GM23338 (cell line): ENCODE data around the gene GRIA4. TPM values are rescaled to one million over a fixed set of nuclear protein-coding genes. Genes with fewer than 3 reads are reported as not detected.

ENCODE experiments used
- ATAC-seq: fragments of 200-7000 bp; cut with Tn5 transposase; 3 replicates; pipeline ENCODE4 v1.9.1; 2020
- DNase-seq: peaks from one replicate; pipeline ENCODE4 v3.0.0-alpha.2; 2015; ENCODE audit warnings: low spot score
- H2AFZ ChIP-seq: fragments of 200-600 bp; sonication (generic); 2 replicates; pipeline ENCODE4 v1.8.0; 2016; ENCODE audit warnings: antibody characterized with exemption, mild to moderate bottlenecking, moderate library complexity
- H3F3A ChIP-seq: fragments of 200-600 bp; sonication (generic); replicated peaks from 2 replicates; pipeline ENCODE4 v1.8.0; 2017; ENCODE audit warnings: antibody characterized with exemption, mixed run types, low read depth
- H3K27ac ChIP-seq: fragments of 200-600 bp; sonication (generic); 2 replicates; pipeline ENCODE4 v1.6.1; 2016; ENCODE audit warnings: low read depth
- H3K27me3 ChIP-seq: fragments of 200-600 bp; sonication (generic); 2 replicates; pipeline ENCODE4 v1.8.0; 2016; ENCODE audit warnings: mild to moderate bottlenecking, mixed run types, moderate library complexity; ENCODE audit not compliant: insufficient read depth
- H3K36me3 ChIP-seq: fragments of 200-600 bp; sonication (generic); 2 replicates; pipeline ENCODE4 v1.8.0; 2016; ENCODE audit warnings: mild to moderate bottlenecking; ENCODE audit not compliant: insufficient read depth
- H3K4me1 ChIP-seq: fragments of 200-600 bp; sonication (generic); 2 replicates; pipeline ENCODE4 v1.8.0; 2016; ENCODE audit warnings: mild to moderate bottlenecking, moderate library complexity; ENCODE audit not compliant: insufficient read depth
- H3K4me2 ChIP-seq: fragments of 200-600 bp; sonication (generic); 2 replicates; pipeline ENCODE4 v1.7.1; 2017; ENCODE audit warnings: mixed run types
- H3K4me3 ChIP-seq: fragments of 200-600 bp; sonication (generic); 2 replicates; pipeline ENCODE4 v1.6.1; 2016; ENCODE audit warnings: mixed run types
- H3K79me2 ChIP-seq: fragments of 200-600 bp; sonication (generic); replicated peaks from 2 replicates; pipeline ENCODE4 v1.8.0; 2017; ENCODE audit warnings: mild to moderate bottlenecking; ENCODE audit not compliant: insufficient read depth
- H3K9me2 ChIP-seq: fragments of 200-600 bp; sonication (generic); 2 replicates; pipeline ENCODE4 v1.8.0; 2017; ENCODE audit not compliant: insufficient read depth
- H4K20me1 ChIP-seq: fragments of 200-600 bp; sonication (generic); replicated peaks from 2 replicates; pipeline ENCODE4 v1.8.0; 2017; ENCODE audit warnings: mild to moderate bottlenecking; ENCODE audit not compliant: insufficient read depth
- H3K27ac Mint-ChIP-seq: 2 replicates; pipeline ENCODE4 v1.8.0; 2020; ENCODE audit warnings: inconsistent platforms, mild to moderate bottlenecking, moderate library complexity, mixed read lengths
- H3K27me3 Mint-ChIP-seq: 3 replicates; pipeline ENCODE4 v1.8.0; 2022; ENCODE audit warnings: low read depth, mild to moderate bottlenecking, moderate library complexity, mixed read lengths, inconsistent platforms; ENCODE audit not compliant: insufficient read depth, poor library complexity
- H3K36me3 Mint-ChIP-seq: 3 replicates; pipeline ENCODE4 v1.8.0; 2021; ENCODE audit warnings: low read depth, mild to moderate bottlenecking, inconsistent platforms, moderate library complexity, mixed read lengths
- H3K4me1 Mint-ChIP-seq: 3 replicates; pipeline ENCODE4 v1.8.0; 2020; ENCODE audit warnings: mild to moderate bottlenecking, inconsistent platforms, mixed read lengths
- H3K4me3 Mint-ChIP-seq: 3 replicates; pipeline ENCODE4 v1.8.0; 2021; ENCODE audit warnings: moderate library complexity, mild to moderate bottlenecking, inconsistent platforms, mixed read lengths
- H3K9me3 Mint-ChIP-seq: 3 replicates; pipeline ENCODE4 v1.8.0; 2020; ENCODE audit warnings: moderate library complexity, mild to moderate bottlenecking, inconsistent platforms, mixed read lengths
- CREB1 ChIP-seq: fragments of 250-450 bp; sonication (Bioruptor Pico); IDR thresholded peaks from 2 replicates; pipeline ENCODE4 v1.5.0; 2020; ENCODE audit warnings: low read depth, mild to moderate bottlenecking, moderate library complexity
- CTCF ChIP-seq, 2 experiments: fragments of 200-600 bp in 1 of 2; sonication (generic) in 1 of 2; conservative IDR thresholded peaks; 2 replicates each; pipeline versions ENCODE4 v1.5.1 to v1.6.1; 2016 to 2017; ENCODE audit warnings: antibody characterized with exemption in 2 of 2, low read depth in 2 of 2, mild to moderate bottlenecking in 2 of 2, moderate library complexity in 1 of 2
- ETS1 ChIP-seq: IDR thresholded peaks from 2 replicates; pipeline ENCODE4 v1.6.1; 2016; ENCODE audit warnings: antibody characterized with exemption
- EZH2 ChIP-seq: fragments of 200-600 bp; sonication (generic); IDR thresholded peaks from one replicate; pipeline ENCODE4 v1.8.0; 2017; ENCODE audit warnings: antibody characterized with exemption, mild to moderate bottlenecking, low read depth; ENCODE audit not compliant: unreplicated experiment
- EZH2phosphoT487 ChIP-seq: fragments of 200-600 bp; sonication (generic); IDR thresholded peaks from one replicate; pipeline ENCODE4 v1.8.1; 2018; ENCODE audit warnings: antibody characterized with exemption; ENCODE audit not compliant: unreplicated experiment
- JUNB ChIP-seq: IDR thresholded peaks from one replicate; pipeline ENCODE4 v1.6.1; 2016; ENCODE audit warnings: antibody characterized with exemption; ENCODE audit not compliant: unreplicated experiment
- POLR2AphosphoS5 ChIP-seq: IDR thresholded peaks from 2 replicates; pipeline ENCODE4 v1.6.1; 2016; ENCODE audit warnings: antibody characterized with exemption, low read depth
- REST ChIP-seq: IDR thresholded peaks from one replicate; pipeline ENCODE4 v1.6.1; 2018; ENCODE audit warnings: antibody characterized with exemption; ENCODE audit not compliant: unreplicated experiment
- STAT1 ChIP-seq: IDR thresholded peaks from one replicate; pipeline ENCODE4 v1.6.1; 2016; ENCODE audit warnings: antibody characterized with exemption; ENCODE audit not compliant: unreplicated experiment
- ZNF114 ChIP-seq: fragments of 250-450 bp; sonication (Bioruptor Pico); IDR thresholded peaks from 2 replicates; pipeline ENCODE4 v1.5.0; 2020; ENCODE audit warnings: mild to moderate bottlenecking, moderate library complexity
- ZNF331 ChIP-seq: fragments of 250-450 bp; sonication (Bioruptor Pico); IDR thresholded peaks from 2 replicates; pipeline ENCODE4 v1.5.0; 2020; ENCODE audit warnings: low read depth, mild to moderate bottlenecking, moderate library complexity
- ZNF462 ChIP-seq: fragments of 250-450 bp; sonication (Bioruptor Pico); IDR thresholded peaks from 2 replicates; pipeline ENCODE4 v1.5.0; 2020; ENCODE audit warnings: mild to moderate bottlenecking, moderate library complexity
- polyA plus RNA-seq: library from polyadenylated mRNA; unstranded; fragments of >200 nt; fragmentation: Nextera tagmentation; extraction: Ambion mirVana; gene quantifications from 2 replicates; pipeline ENCODE4 v1.2.1, GENCODE V29; 2016
- total RNA-seq: library from RNA; depleted of rRNA; stranded (reverse); fragments of >200 nt; shearing (Covaris generic); gene quantifications from 2 replicates; pipeline ENCODE4 v1.2.3, GENCODE V29; 2014

GRIA4 gene
- total and polyA plus RNA-seq, 2 experiments from 2014 or later = 17.8 to 71.1 TPM

- H3K27ac Mint-ChIP-seq = no peak overlapping the region
- TF ChIP-seq ETS1 (no peak), ZNF462 (CRISPR knock-in tag) (no peak), STAT1 (no peak), REST (no peak), EZH2phosphoT487 (no peak), CREB1 (CRISPR knock-in tag) (no peak), JUNB (no peak), EZH2 (no peak), ZNF331 (no peak), POLR2AphosphoS5 (no peak), ZNF114 (CRISPR knock-in tag) (no peak), CTCF (conservative IDR thresholded peaks at IDR 0.05; ENCODE audit: low read depth in 2 of 2) (no peak)
- no peaks in the 10 kb centered on the region for H3K27me3 Mint-ChIP-seq
These were observed 29.7 kb downstream of the GRIA4 start for GRCh38 chr11:105639527-105639926.

More at GRCh38 chr11:105639527-105639926, 29.7 kb downstream of the GRIA4 start:
- Histone ChIP-seq H3K36me3 (no peaks in the 10 kb centered on the region), H4K20me1 (no peaks in the 10 kb centered on the region), H3K27ac (no peak overlapping the region), H3K4me1 (no peaks in the 10 kb centered on the region), H3K4me3 (no peak overlapping the region), H2AFZ (no peak overlapping the region), H3K4me2 (no peak overlapping the region), H3F3A (no peaks in the 10 kb centered on the region), H3K9me2 (no peaks in the 10 kb centered on the region), H3K79me2 (no peaks in the 10 kb centered on the region), H3K27me3 (no peaks in the 10 kb centered on the region)
- Mint-ChIP-seq H3K4me3 (no peak overlapping the region), H3K4me1 (no peaks in the 10 kb centered on the region), H3K36me3 (no peaks in the 10 kb centered on the region; the same call in 2 of the 3 replicates), H3K9me3 (no peaks in the 10 kb centered on the region)
- DNase-seq (no peak), ATAC-seq (no peak)
